B cell (primary cell): Measurements from ENCODE around the gene MYH11. TPM values are rescaled to one million over a fixed set of nuclear protein-coding genes. Genes with fewer than 3 reads are reported as not detected.

Source experiments
- ATAC-seq: fragments of 200-7000 bp; cut with Tn5 transposase; one replicate; pipeline ENCODE4 v1.10.0; 2021; ENCODE audit warnings: low read depth, mild to moderate bottlenecking, moderate number of reproducible peaks, moderate library complexity
- CTCF ChIA-PET: fragments of 350-600 bp; sonication (Branson Sonifier 250); formaldehyde crosslinking; loops from one replicate; lab custom pipeline; 2021; ENCODE audit warnings: antibody characterized with exemption, inconsistent platforms; lab: Charles Lee
- POLR2A ChIA-PET: fragments of 350-600 bp; sonication (Branson Sonifier 250); formaldehyde crosslinking; loops from one replicate; lab custom pipeline; 2021; ENCODE audit warnings: antibody characterized with exemption; lab: Charles Lee
- DNase-seq: peaks from one replicate; pipeline ENCODE4 v3.0.0; 2013
- H2AFZ ChIP-seq: 2 replicates; pipeline ENCODE4 v1.6.1; 2012; ENCODE audit warnings: mild to moderate bottlenecking, low read depth, low read length; ENCODE audit not compliant: insufficient read depth, poor library complexity, severe bottlenecking
- H3K27ac ChIP-seq, 2 donors: 1 replicate in 1 of 2; 2 replicates in 1 of 2; pipeline ENCODE4 v1.5.1; 2012 to 2013; ENCODE audit warnings: low read length in 2 of 2, mild to moderate bottlenecking in 2 of 2, moderate library complexity in 1 of 2
- H3K27me3 ChIP-seq, 4 experiments: fragments of 200-600 bp in 1 of 4; sonication (generic) in 1 of 4; replicated peaks in 1 of 4; 1 replicate in 2 of 4; 2 replicates in 2 of 4; pipeline versions ENCODE4 v1.6.1 to v1.7.0; 2013 to 2016; ENCODE audit warnings: low read length in 3 of 4, mild to moderate bottlenecking in 2 of 4, mixed read lengths in 1 of 4, moderate library complexity in 1 of 4; ENCODE audit not compliant: insufficient read depth in 4 of 4, control insufficient read depth in 3 of 4; ENCODE audit errors: control extremely low read depth in 1 of 4
- H3K36me3 ChIP-seq, 2 experiments: replicated peaks in 1 of 2; 1 replicate in 1 of 2; 2 replicates in 1 of 2; pipeline versions ENCODE4 v1.6.1 to v1.7.1; 2013; ENCODE audit warnings: low read length in 1 of 2; ENCODE audit not compliant: insufficient read depth in 2 of 2, control insufficient read depth in 1 of 2; ENCODE audit errors: control extremely low read depth in 1 of 2, extremely low read depth in 1 of 2
- H3K4me1 ChIP-seq, 2 donors: fragments of 200-600 bp in 1 of 2; sonication (generic) in 1 of 2; 1 replicate in 1 of 2; 2 replicates in 1 of 2; pipeline versions ENCODE4 v1.5.1 to v1.6.1; 2013 to 2017; ENCODE audit warnings: low read length in 2 of 2; ENCODE audit not compliant: control insufficient read depth in 2 of 2, insufficient read depth in 2 of 2
- H3K4me2 ChIP-seq: replicated peaks from 2 replicates; pipeline ENCODE3; 2012; ENCODE audit warnings: mild to moderate bottlenecking, low read depth, low read length; ENCODE audit not compliant: poor library complexity, severe bottlenecking
- H3K4me3 ChIP-seq, 5 experiments: fragments of 200-600 bp in 1 of 5; sonication (generic) in 1 of 5; 1 replicate in 3 of 5; 2 replicates in 2 of 5; pipeline versions ENCODE4 v1.5.1 to v1.7.0; 2011 to 2016; ENCODE audit warnings: low read length in 4 of 5, mild to moderate bottlenecking in 4 of 5, low read depth in 2 of 5, control low read depth in 1 of 5, moderate library complexity in 1 of 5; ENCODE audit not compliant: insufficient read depth in 1 of 5; ENCODE audit errors: control extremely low read depth in 1 of 5, extremely low read depth in 1 of 5
- H3K79me2 ChIP-seq: fragments of 200-600 bp; sonication (generic); one replicate; pipeline ENCODE4 v1.6.0; 2016; ENCODE audit warnings: low read length; ENCODE audit not compliant: control insufficient read depth, insufficient read depth
- H3K9ac ChIP-seq: fragments of 200-600 bp; sonication (generic); 2 replicates; pipeline ENCODE4 v1.6.1; 2017; ENCODE audit warnings: mild to moderate bottlenecking, low read length, moderate library complexity
- H3K9me3 ChIP-seq, 3 donors: one replicate each; pipeline versions ENCODE4 v1.6.1 to v1.7.1; 2013; ENCODE audit warnings: low read length in 2 of 3; ENCODE audit not compliant: control insufficient read depth in 2 of 3, insufficient read depth in 1 of 3; ENCODE audit errors: control extremely low read depth in 1 of 3
- H4K20me1 ChIP-seq: 2 replicates; pipeline ENCODE4 v1.6.0; 2012; ENCODE audit warnings: mild to moderate bottlenecking, low read length; ENCODE audit not compliant: insufficient read depth, control insufficient read depth, poor library complexity, severe bottlenecking
- H3K27ac Mint-ChIP-seq: one replicate; pipeline ENCODE4 v1.8.0; 2021; ENCODE audit warnings: mixed read lengths
- H3K27me3 Mint-ChIP-seq: one replicate; pipeline ENCODE4 v1.8.0; 2021; ENCODE audit warnings: mixed read lengths
- H3K4me1 Mint-ChIP-seq: one replicate; pipeline ENCODE4 v1.8.0; 2021; ENCODE audit warnings: mixed read lengths
- H3K4me3 Mint-ChIP-seq: one replicate; pipeline ENCODE4 v1.8.0; 2021; ENCODE audit warnings: mixed read lengths
- H3K9me3 Mint-ChIP-seq: one replicate; pipeline ENCODE4 v1.8.0; 2022; ENCODE audit warnings: mixed read lengths; ENCODE audit not compliant: insufficient read depth
- CTCF ChIP-seq: fragments of 200-600 bp; IDR thresholded peaks from one replicate; pipeline ENCODE4 v1.8.0; 2022; ENCODE audit warnings: antibody characterized with exemption, mild to moderate bottlenecking
- EZH2 ChIP-seq: IDR thresholded peaks from 2 replicates; pipeline ENCODE4 v1.6.1; 2012; ENCODE audit warnings: borderline replicate concordance, low read depth, mild to moderate bottlenecking, moderate library complexity, low read length; ENCODE audit not compliant: insufficient read depth, poor library complexity, severe bottlenecking
- WGBS: methylation state at CpG from one replicate; pipeline ENCODE4 v1.1.5; 2013; ENCODE audit warnings: missing lambda C conversion rate; ENCODE audit not compliant: insufficient coverage; 5-methylcytosine and 5-hydroxymethylcytosine counted together
- intact Hi-C: fragments of 100-400 bp; cut with micrococcal nuclease; formaldehyde crosslinking; loops from one replicate; pipeline ENCODE4 v1.10.0; 2022
- polyA plus RNA-seq: library from polyadenylated mRNA; depleted of rRNA; stranded (reverse); fragments of >200 nt; gene quantifications from 2 replicates; pipeline ENCODE4 v1.2.3, GENCODE V29; 2012
- total RNA-seq, 2 donors: library from RNA; stranded (reverse); fragments of 120-200 nt in 1 of 2; gene quantifications; 1 replicate in 1 of 2; 2 replicates in 1 of 2; pipeline versions ENCODE4 v1.2.3 to v1.2.4, GENCODE V29; 2013 to 2022

The MYH11 gene
- total and polyA plus RNA-seq, 2 donors (not counting 1 experiment from before 2014, with no cell fraction given): 0.05 to 0.16 TPM

DNA sequence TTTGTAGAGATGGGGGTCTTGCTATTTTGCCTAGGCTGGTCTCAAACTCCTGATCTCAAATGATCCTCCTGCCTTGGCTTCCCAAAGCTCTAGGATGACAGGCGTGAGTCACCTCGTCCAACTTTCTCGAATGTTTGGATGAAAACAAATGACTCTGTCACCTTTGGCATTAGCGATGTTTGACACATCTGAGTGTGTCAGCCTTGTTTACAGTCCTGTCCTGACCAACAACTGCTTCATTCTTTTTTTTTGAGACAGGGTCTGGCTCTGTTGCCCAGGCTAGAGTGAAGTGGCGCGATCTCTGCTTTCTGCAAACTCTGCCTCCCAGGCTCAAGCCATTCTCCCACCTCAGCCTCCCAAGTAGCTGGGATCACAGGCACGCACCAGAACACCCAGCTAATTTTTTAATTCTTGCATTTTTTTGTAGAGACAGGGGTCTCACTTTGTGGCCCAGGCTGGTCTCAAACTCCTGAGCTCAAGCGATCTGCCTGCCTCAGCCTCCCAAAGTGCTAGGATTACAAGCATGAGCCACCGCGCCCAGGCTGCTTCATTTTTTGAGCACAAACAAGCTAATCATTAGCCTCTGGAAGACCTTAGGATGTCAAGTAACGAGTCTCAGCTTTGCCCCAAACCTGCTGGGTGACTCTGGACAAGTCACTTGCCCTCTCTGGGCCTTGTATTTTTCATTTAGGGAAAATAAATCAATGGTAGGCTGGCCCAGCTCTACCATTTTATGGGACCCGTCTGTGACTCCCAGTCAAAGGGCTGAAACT is 7.4 kb downstream of the MYH11 start:
- 93% methylated on average over 11 of the region's 12 CpGs for WGBS

More for the DNA sequence above, 7.4 kb downstream of the MYH11 start:
- H3K27ac Mint-ChIP-seq: no peak overlapping the region
- DNase-seq: no peak
- peaks cover 4% of the 10 kb centered on the region for H3K27me3 Mint-ChIP-seq
- Histone ChIP-seq H3K36me3 (no peaks in the 10 kb centered on the region), H4K20me1 (no peaks in the 10 kb centered on the region), H3K4me3 (no peak overlapping the region), H3K27ac (no peak overlapping the region), H3K9me3 (peaks cover 0 to 1% (median 0%) of the 10 kb centered on the region in 3 donors), H3K27me3 (peaks cover 0 to 6% (median 3%) of the 10 kb centered on the region in 4 experiments), H3K4me1 (no peaks in the 10 kb centered on the region), H3K79me2 (no peaks in the 10 kb centered on the region), H2AFZ (no peak overlapping the region), H3K4me2 (no peak overlapping the region), H3K9ac (no peak overlapping the region)
- intact Hi-C loops: no loop called here
- CTCF ChIA-PET: interaction anchor here (1.4 kb wide), 1 partner anchor 28 kb away, joined by 4 read pairs; no protein-coding TSS in a partner anchor
- no peak for ATAC-seq
- H3K4me1 Mint-ChIP-seq: no peaks in the 10 kb centered on the region
- H3K4me3 Mint-ChIP-seq: no peak overlapping the region
- POLR2A ChIA-PET: no interaction called here
- no peak for TF ChIP-seq EZH2
- TF ChIP-seq CTCF: no peak
- no peaks in the 10 kb centered on the region for H3K9me3 Mint-ChIP-seq
